Thyroid gland (tissue), 4 donors: Measurements from ENCODE around the gene TAS2R60. TPM values are rescaled to one million over a fixed set of nuclear protein-coding genes. Genes with fewer than 3 reads are reported as not detected.
"Not testable (repeated sequence)": the region's sequence is repeated elsewhere in the genome, so short reads cannot be mapped to it uniquely, and the experiment has no call there.

ENCODE experiments used
- DNase-seq, 2 donors: peaks; one replicate each; pipeline ENCODE4 v3.0.0-alpha.2; 2019
- H3K27ac ChIP-seq, 3 donors: fragments of 200-600 bp; sonication (generic); 1 replicate in 2 of 3; 2 replicates in 1 of 3; pipeline ENCODE4 v1.5.1; 2016 to 2019; ENCODE audit warnings: mild to moderate bottlenecking in 1 of 3, moderate library complexity in 1 of 3
- H3K27me3 ChIP-seq: fragments of 200-600 bp; sonication (generic); one replicate; pipeline ENCODE4 v1.5.1; 2019
- H3K36me3 ChIP-seq, 2 donors: fragments of 200-600 bp; sonication (generic); one replicate each; pipeline ENCODE4 v1.5.1; 2016 to 2019
- H3K4me1 ChIP-seq, 2 donors: fragments of 200-600 bp; sonication (generic); one replicate each; pipeline ENCODE4 v1.5.1; 2017 to 2019
- H3K4me3 ChIP-seq, 3 donors: fragments of 200-600 bp; sonication (generic); replicated peaks in 1 of 3; 1 replicate in 2 of 3; 2 replicates in 1 of 3; pipeline ENCODE4 v1.5.1; 2016; ENCODE audit warnings: mild to moderate bottlenecking in 1 of 3
- H3K9me3 ChIP-seq: fragments of 200-600 bp; sonication (generic); one replicate; pipeline ENCODE4 v1.5.1; 2017
- CTCF ChIP-seq, 6 experiments: fragments of 200-600 bp in 3 of 6; fragments of 450-650 bp in 3 of 6; sonication (generic) in 3 of 6; IDR thresholded peaks; one replicate each; pipeline ENCODE4 v1.5.1; 2016 to 2019; ENCODE audit warnings: antibody characterized with exemption in 6 of 6, mild to moderate bottlenecking in 2 of 6, inconsistent platforms in 1 of 6, moderate library complexity in 1 of 6
- POLR2A ChIP-seq, 2 donors: fragments of 450-650 bp; IDR thresholded peaks; one replicate each; pipeline ENCODE4 v1.6.1; 2017; ENCODE audit warnings: antibody characterized with exemption in 2 of 2, mild to moderate bottlenecking in 2 of 2, moderate library complexity in 1 of 2
- WGBS, 2 donors: methylation state at CpG; one replicate each; pipeline ENCODE4 v1.1.5; 2017; 5-methylcytosine and 5-hydroxymethylcytosine counted together
- intact Hi-C: fragments of 100-400 bp; cut with DNase I; formaldehyde crosslinking; loops from one replicate; pipeline ENCODE4 v1.15.1; 2023
- total RNA-seq, 4 donors: library from RNA; depleted of rRNA; stranded (reverse); fragments of >200 nt; gene quantifications; one replicate each; pipeline ENCODE4 v1.2.3, GENCODE V29; 2016

Gene TAS2R60
- total RNA-seq, 4 donors from 2014 or later = not detected

DNA sequence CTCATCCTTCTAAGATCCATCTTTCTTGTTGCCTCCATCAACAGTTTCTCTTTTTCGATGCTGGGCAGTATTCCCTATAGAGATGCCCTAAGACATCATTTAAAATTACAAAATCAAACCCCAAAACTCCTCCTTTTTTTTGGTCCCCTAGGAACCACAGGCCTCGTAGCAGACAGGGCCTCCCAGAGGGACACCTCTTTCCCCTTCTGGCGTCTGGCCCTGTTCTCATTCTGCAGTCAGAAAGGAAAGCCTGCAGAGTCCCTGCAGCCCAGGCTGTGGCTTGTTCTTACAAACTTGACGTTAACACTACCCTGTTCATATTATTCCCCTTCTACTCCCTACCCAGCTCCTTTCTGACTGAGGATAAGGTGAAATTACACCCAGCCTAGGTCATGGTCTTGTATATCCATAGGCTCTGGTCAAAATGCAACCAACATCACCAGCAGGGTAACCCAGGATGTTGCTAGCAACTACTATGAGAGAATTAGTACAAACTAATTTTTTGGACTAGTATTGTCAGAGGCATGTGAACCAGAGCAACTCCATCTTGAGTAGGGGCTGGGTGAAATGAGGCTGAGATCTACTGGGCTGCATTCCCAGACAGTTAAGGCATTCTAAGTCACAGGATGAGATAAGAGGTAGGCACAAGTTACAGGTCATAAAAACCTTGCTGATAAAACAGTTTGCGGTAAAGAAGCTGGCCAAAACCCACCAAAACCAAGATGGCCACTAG, 31.1 kb upstream of the TAS2R60 start:
- intact Hi-C loops = loop anchor here (10.0 kb wide), 1 partner anchor 127 kb away; the partner anchor contains the start of genes CASP2 and TMEM139
- Histone ChIP-seq H3K27me3 (no peaks in the 10 kb centered on the region), H3K4me3 (no peak overlapping the region), H3K36me3 (no peaks in the 10 kb centered on the region), H3K9me3 (no peaks in the 10 kb centered on the region), H3K27ac (no peak overlapping the region), H3K4me1 (peaks cover 10 to 17% of the 10 kb centered on the region in 2 donors)
- no peak for TF ChIP-seq CTCF (IDR thresholded peaks at IDR 0.05)
- TF ChIP-seq POLR2A (IDR thresholded peaks at IDR 0.05) = no peak
- DNase-seq = no peak
- WGBS, 2 donors = 85% methylated on average over 5 of the region's 5 CpGs

GRCh38 chr7:143413123-143413522, 30.1 kb upstream of the TAS2R60 start:
- Histone ChIP-seq H3K27me3 (no peaks in the 10 kb centered on the region), H3K4me1 (peaks cover 5 to 8% of the 10 kb centered on the region in 2 donors), H3K27ac (no peak overlapping the region), H3K9me3 (no peaks in the 10 kb centered on the region), H3K4me3 (no peak overlapping the region), H3K36me3 (no peaks in the 10 kb centered on the region)
- TF ChIP-seq CTCF (IDR thresholded peaks at IDR 0.05) = no peak
- no peak for TF ChIP-seq POLR2A (IDR thresholded peaks at IDR 0.05)
- no peak for DNase-seq
- intact Hi-C loops = loop anchor here (10.0 kb wide), 1 partner anchor 128 kb away; the partner anchor contains the start of genes CASP2 and TMEM139
- WGBS, 2 donors = 89 to 93% methylated on average over 8 of the region's 8 CpGs

DNA sequence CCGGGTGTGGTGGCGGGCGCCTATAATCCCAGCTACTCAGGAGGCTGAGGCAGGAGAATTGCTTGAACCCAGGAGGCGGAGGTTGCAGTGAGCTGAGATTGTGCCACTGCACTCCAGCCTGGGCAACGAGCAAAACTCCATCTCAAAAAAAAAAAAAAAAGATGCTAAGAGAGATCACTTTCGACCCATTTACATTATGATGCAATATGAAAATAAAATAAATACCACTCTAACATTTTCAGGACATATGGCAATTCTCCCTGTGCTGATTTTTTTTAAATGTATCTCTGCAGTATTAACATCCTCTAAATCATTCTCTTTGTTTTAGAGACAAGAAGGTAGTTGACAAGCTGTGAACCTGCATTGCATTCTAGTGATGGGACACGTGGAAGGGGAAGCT, 28.0 kb upstream of the TAS2R60 start:
- intact Hi-C loops = loop anchor here (5.0 to 10.0 kb wide), 3 partner anchors 33 to 173 kb away; partner anchors contain the start of genes CASP2, TMEM139 and ZYX
- H3K27me3 ChIP-seq, H3K4me1 ChIP-seq, H3K27ac ChIP-seq, H3K9me3 ChIP-seq, DNase-seq, H3K4me3 ChIP-seq, H3K36me3 ChIP-seq: not testable (repeated sequence)
- 86 to 89% methylated on average over 7 of the region's 7 CpGs for WGBS, 2 donors

DNA sequence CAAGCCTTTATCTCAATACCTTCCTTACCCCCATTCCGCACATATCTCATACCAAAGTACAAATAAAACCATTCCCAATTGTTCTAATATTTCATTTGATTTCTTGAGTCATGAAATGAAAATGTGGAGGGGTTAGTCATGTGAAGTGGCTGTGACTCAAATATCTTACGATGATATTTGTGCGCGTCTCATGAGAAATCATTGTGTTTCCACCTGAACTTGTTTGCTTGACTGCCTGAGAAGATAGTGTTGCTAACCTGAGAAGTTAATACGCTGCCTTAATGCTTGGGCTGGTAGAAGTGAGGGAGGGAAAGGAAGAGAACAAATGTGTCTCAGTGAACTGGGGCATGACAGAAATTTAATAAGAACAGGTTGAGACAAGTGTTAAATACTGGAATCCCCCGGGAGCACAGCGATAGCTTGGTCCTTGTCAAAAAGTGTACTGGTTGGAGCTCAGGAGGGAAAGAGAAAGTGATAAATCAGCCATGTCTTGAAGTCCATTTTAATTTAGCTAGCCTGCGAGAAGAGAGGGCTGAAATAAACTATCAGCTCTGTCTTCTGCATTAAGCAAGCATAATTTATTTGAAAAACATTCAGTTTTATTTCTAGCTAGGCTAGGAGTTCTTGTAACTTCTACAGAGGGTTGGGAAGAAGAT, 27.4 kb upstream of the TAS2R60 start:
- Histone ChIP-seq H3K27ac (no peak overlapping the region), H3K27me3 (no peaks in the 10 kb centered on the region), H3K4me1 (no peaks in the 10 kb centered on the region), H3K4me3 (no peak overlapping the region), H3K36me3 (no peaks in the 10 kb centered on the region), H3K9me3 (no peaks in the 10 kb centered on the region)
- intact Hi-C loops = loop anchor here (5.0 to 10.0 kb wide), 3 partner anchors 34 to 174 kb away; partner anchors contain the start of genes CASP2, TMEM139 and ZYX
- DNase-seq = no peak
- TF ChIP-seq CTCF (IDR thresholded peaks at IDR 0.05) (no peak), POLR2A (IDR thresholded peaks at IDR 0.05) (no peak)
- WGBS, 2 donors = 81 to 85% methylated on average over 8 of the region's 8 CpGs

GRCh38 chr7:143416565-143417149, 26.6 kb upstream of the TAS2R60 start:
- TF ChIP-seq POLR2A (IDR thresholded peaks at IDR 0.05) = no peak
- TF ChIP-seq CTCF (IDR thresholded peaks at IDR 0.05) = peak; percentile 54 to 74 (median 62)
- WGBS, 2 donors = 5 to 9% methylated on average over 3 of the region's 3 CpGs
- H3K36me3 ChIP-seq = no peaks in the 10 kb centered on the region
- no peak for DNase-seq
- intact Hi-C loops = loop anchor here (5.0 to 10.0 kb wide), 3 partner anchors 34 to 174 kb away; partner anchors contain the start of genes CASP2, TMEM139 and ZYX
- H3K27ac ChIP-seq = no peak overlapping the region
- H3K4me3 ChIP-seq = no peak overlapping the region
- H3K9me3 ChIP-seq = no peaks in the 10 kb centered on the region
- no peaks in the 10 kb centered on the region for H3K27me3 ChIP-seq
- H3K4me1 ChIP-seq = no peaks in the 10 kb centered on the region
